Loucy (cell line): ENCODE measurements around the gene PRM1.

ENCODE experiments used
- H2AFZ ChIP-seq: fragments of 200-600 bp; sonication (generic); 2 replicates; pipeline ENCODE4 v1.6.0; 2016; ENCODE audit warnings: antibody characterized with exemption, mild to moderate bottlenecking, low read length, moderate library complexity
- H3F3A ChIP-seq: fragments of 200-600 bp; 2 replicates; pipeline ENCODE4 v1.6.0; 2016; ENCODE audit warnings: antibody characterized with exemption, low read depth, mild to moderate bottlenecking
- H3K27me3 ChIP-seq: fragments of 200-600 bp; sonication (generic); 2 replicates; pipeline ENCODE4 v1.6.1; 2014; ENCODE audit warnings: low read length, mild to moderate bottlenecking; ENCODE audit not compliant: insufficient read depth, poor library complexity, severe bottlenecking
- H3K36me3 ChIP-seq: fragments of 200-600 bp; sonication (generic); 2 replicates; pipeline ENCODE4 v1.6.1; 2016; ENCODE audit warnings: low read length; ENCODE audit not compliant: insufficient read depth
- H3K4me1 ChIP-seq: fragments of 200-600 bp; sonication (generic); 2 replicates; pipeline ENCODE4 v1.5.1; 2014; ENCODE audit warnings: low read length, mild to moderate bottlenecking; ENCODE audit not compliant: insufficient read depth, poor library complexity, severe bottlenecking
- H3K4me2 ChIP-seq: fragments of 200-600 bp; sonication (generic); 2 replicates; pipeline ENCODE4 v1.6.0; 2014; ENCODE audit warnings: antibody characterized with exemption, low read length, low read depth, mild to moderate bottlenecking; ENCODE audit not compliant: poor library complexity, severe bottlenecking
- H3K4me3 ChIP-seq: fragments of 200-600 bp; sonication (generic); 2 replicates; pipeline ENCODE4 v1.5.1; 2014; ENCODE audit warnings: low read length, mild to moderate bottlenecking, mixed read lengths; ENCODE audit not compliant: poor library complexity, severe bottlenecking
- H3K79me2 ChIP-seq: fragments of 200-600 bp; sonication (generic); 2 replicates; pipeline ENCODE4 v1.6.1; 2014; ENCODE audit warnings: low read length; ENCODE audit not compliant: insufficient read depth
- H3K9ac ChIP-seq: fragments of 200-600 bp; sonication (generic); 2 replicates; pipeline ENCODE4 v1.6.0; 2014; ENCODE audit warnings: mild to moderate bottlenecking, low read depth, low read length, moderate library complexity; ENCODE audit not compliant: poor library complexity, severe bottlenecking
- H3K9me2 ChIP-seq: fragments of 200-600 bp; sonication (generic); replicated peaks from 2 replicates; pipeline ENCODE4 v1.6.1; 2016; ENCODE audit warnings: low read depth, low read length, mixed read lengths
- H3K9me3 ChIP-seq: fragments of 200-600 bp; sonication (generic); 2 replicates; pipeline ENCODE4 v1.6.1; 2014; ENCODE audit warnings: mild to moderate bottlenecking, antibody characterized with exemption, low read length, low read depth; ENCODE audit not compliant: insufficient read depth
- H4K20me1 ChIP-seq: fragments of 200-600 bp; sonication (generic); 2 replicates; pipeline ENCODE4 v1.6.0; 2014; ENCODE audit warnings: antibody characterized with exemption, low read length, mild to moderate bottlenecking; ENCODE audit not compliant: insufficient read depth, poor library complexity, severe bottlenecking
- CTCF ChIP-seq: fragments of 200-600 bp; sonication (generic); conservative IDR thresholded peaks from 2 replicates; pipeline ENCODE4 v1.5.1; 2014; ENCODE audit warnings: mild to moderate bottlenecking, antibody characterized with exemption, low read length
- EZH2phosphoT487 ChIP-seq: fragments of 200-600 bp; IDR thresholded peaks from 2 replicates; pipeline ENCODE4 v1.6.1; 2018; ENCODE audit warnings: antibody characterized with exemption, mild to moderate bottlenecking, moderate library complexity, borderline replicate concordance

PRM1 gene

GRCh38 chr16:11274964-11275363 lies 6.2 kb downstream of the PRM1 start:
- H3K9me3 ChIP-seq = no peaks in the 10 kb centered on the region
- no peaks in the 10 kb centered on the region for H3F3A ChIP-seq
- H3K4me1 ChIP-seq = no peaks in the 10 kb centered on the region
- no peaks in the 10 kb centered on the region for H3K27me3 ChIP-seq
- no peaks in the 10 kb centered on the region for H3K36me3 ChIP-seq
- H3K4me3 ChIP-seq = no peak overlapping the region
- H4K20me1 ChIP-seq = no peaks in the 10 kb centered on the region
- TF ChIP-seq EZH2phosphoT487 = no peak
- TF ChIP-seq CTCF = no peak
- H2AFZ ChIP-seq = no peak overlapping the region
- no peak overlapping the region for H3K9ac ChIP-seq
- H3K9me2 ChIP-seq = no peaks in the 10 kb centered on the region
- no peaks in the 10 kb centered on the region for H3K79me2 ChIP-seq
- H3K4me2 ChIP-seq = no peak overlapping the region

GRCh38 chr16:11273721-11274324 lies 7.3 kb downstream of the PRM1 start:
- Histone ChIP-seq H3K79me2 (no peaks in the 10 kb centered on the region), H2AFZ (no peak overlapping the region), H3K4me2 (no peak overlapping the region), H3K4me3 (no peak overlapping the region), H3K27me3 (no peaks in the 10 kb centered on the region), H4K20me1 (no peaks in the 10 kb centered on the region), H3K9me2 (no peaks in the 10 kb centered on the region), H3K9ac (no peak overlapping the region), H3K9me3 (no peaks in the 10 kb centered on the region), H3K4me1 (no peaks in the 10 kb centered on the region), H3F3A (no peaks in the 10 kb centered on the region), H3K36me3 (no peaks in the 10 kb centered on the region)
- TF ChIP-seq CTCF (no peak), EZH2phosphoT487 (no peak)

GRCh38 chr16:11272921-11273720 lies 8.0 kb downstream of the PRM1 start, which contains the start of gene PRM3:
Gene PRM3, minus strand, starts transcription at chr16:11273629. Its CDS starts 34 bp downstream, at chr16:11273595.
- no peaks in the 10 kb centered on the region for H3K27me3 ChIP-seq

More at GRCh38 chr16:11272921-11273720, 8.0 kb downstream of the PRM1 start, which contains the start of gene PRM3:
- Histone ChIP-seq H2AFZ (no peak within 1 kb of the TSS), H3K4me1 (no peaks in the 10 kb centered on the region), H3K9me3 (no peaks in the 10 kb centered on the region), H3K4me2 (no peak within 1 kb of the TSS), H3K36me3 (no peaks in the 10 kb centered on the region), H3K9me2 (no peaks in the 10 kb centered on the region), H3F3A (no peaks in the 10 kb centered on the region), H3K79me2 (no peaks in the 10 kb centered on the region), H3K9ac (no peak within 1 kb of the TSS), H3K4me3 (no peak within 1 kb of the TSS), H4K20me1 (no peaks in the 10 kb centered on the region)
- TF ChIP-seq EZH2phosphoT487 (no peak), CTCF (no peak)
